Measurements from ENCODE around the gene RSPH1. TPM values are rescaled to one million over a fixed set of nuclear protein-coding genes. Genes with fewer than 3 reads are reported as not detected.

RSPH1 gene
- polyA plus RNA-seq, 1 of the 3 experiments (the other 2 are of a cell fraction) = 0.97 TPM

DNA sequence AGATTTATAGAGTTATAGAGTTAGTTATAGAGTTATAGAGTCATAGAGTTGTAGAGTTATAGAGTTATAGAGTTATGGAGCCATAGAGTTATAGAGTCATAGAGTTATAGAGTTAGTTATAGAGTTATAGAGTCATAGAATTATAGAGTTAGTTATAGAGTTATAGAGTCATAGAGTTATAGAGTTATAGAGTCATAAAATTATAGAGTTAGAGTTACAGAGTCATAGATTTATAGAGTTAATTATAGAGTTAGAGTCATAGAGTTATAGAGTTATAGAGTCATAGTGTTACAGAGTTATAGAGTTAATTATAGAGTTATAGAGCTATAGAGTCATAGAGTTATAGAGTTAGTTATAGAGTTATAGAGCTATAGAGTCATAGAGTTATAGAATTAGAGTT lies 60.2 kb downstream of the RSPH1 start (continued):
- TF ChIP-seq, protein P1, sequence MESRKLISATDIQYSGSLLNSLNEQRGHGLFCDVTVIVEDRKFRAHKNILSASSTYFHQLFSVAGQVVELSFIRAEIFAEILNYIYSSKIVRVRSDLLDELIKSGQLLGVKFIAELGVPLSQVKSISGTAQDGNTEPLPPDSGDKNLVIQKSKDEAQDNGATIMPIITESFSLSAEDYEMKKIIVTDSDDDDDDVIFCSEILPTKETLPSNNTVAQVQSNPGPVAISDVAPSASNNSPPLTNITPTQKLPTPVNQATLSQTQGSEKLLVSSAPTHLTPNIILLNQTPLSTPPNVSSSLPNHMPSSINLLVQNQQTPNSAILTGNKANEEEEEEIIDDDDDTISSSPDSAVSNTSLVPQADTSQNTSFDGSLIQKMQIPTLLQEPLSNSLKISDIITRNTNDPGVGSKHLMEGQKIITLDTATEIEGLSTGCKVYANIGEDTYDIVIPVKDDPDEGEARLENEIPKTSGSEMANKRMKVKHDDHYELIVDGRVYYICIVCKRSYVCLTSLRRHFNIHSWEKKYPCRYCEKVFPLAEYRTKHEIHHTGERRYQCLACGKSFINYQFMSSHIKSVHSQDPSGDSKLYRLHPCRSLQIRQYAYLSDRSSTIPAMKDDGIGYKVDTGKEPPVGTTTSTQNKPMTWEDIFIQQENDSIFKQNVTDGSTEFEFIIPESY (IDR thresholded peaks at IDR 0.05; ENCODE audit: borderline replicate concordance, low read depth) = no peak
- no peak for TF ChIP-seq USF1 (IDR thresholded peaks at IDR 0.05; ENCODE audit: borderline replicate concordance, low read depth)
- no peak for TF ChIP-seq EP300 (IDR thresholded peaks at IDR 0.05; ENCODE audit: borderline replicate concordance in 1 of 2, low read depth in 1 of 2, low read length in 1 of 2)
- TF ChIP-seq RXRA (IDR thresholded peaks at IDR 0.05; ENCODE audit: borderline replicate concordance, low read depth) = no peak
- TF ChIP-seq MXI1 (IDR thresholded peaks at IDR 0.05; ENCODE audit: low read depth, low read length) = no peak
- no peak for TF ChIP-seq JUND (IDR thresholded peaks at IDR 0.05)
- TF ChIP-seq GATA2 (CRISPR knock-in tag; IDR thresholded peaks at IDR 0.05) = no peak

GRCh38 chr21:42435401-42435800 lies 60.6 kb downstream of the RSPH1 start:
- Histone ChIP-seq H3K36me3 (replicated peaks in 1 of 2; ENCODE audit: control insufficient read depth in 1 of 2, insufficient read depth in 2 of 2, low read length in 1 of 2) (no peaks in the 10 kb centered on the region), H2AFZ (ENCODE audit: low read depth) (no peak overlapping the region), H3K4me3 (ENCODE audit: low read depth in 2 of 2, low read length in 1 of 2) (no peak overlapping the region), H3K27ac (ENCODE audit: low read depth in 2 of 2, low read length in 1 of 2) (no peak overlapping the region), H3K79me2 (ENCODE audit: insufficient read depth) (no peaks in the 10 kb centered on the region), H3K9me3 (peaks cover 5% of the 10 kb centered on the region; the same call in 1 of the 2 replicates), H3K9ac (no peak overlapping the region), H4K20me1 (ENCODE audit: insufficient read depth) (no peaks in the 10 kb centered on the region), H3K9me2 (no peaks in the 10 kb centered on the region), H3K27me3 (ENCODE audit: insufficient read depth) (no peaks in the 10 kb centered on the region), H3F3A (replicated peaks; ENCODE audit: insufficient read depth) (no peaks in the 10 kb centered on the region), H3K4me1 (ENCODE audit: control insufficient read depth in 1 of 2, insufficient read depth in 2 of 2, low read depth in 1 of 2, low read length in 1 of 2) (no peaks in the 10 kb centered on the region; a peak in 1 of 4 replicates), H3K4me2 (no peak overlapping the region)
- 5% methylated on average over 4 of the region's 4 CpGs for WGBS (ENCODE audit: low lambda C conversion rate)
- POLR2A ChIA-PET = no interaction called here
- CTCF ChIA-PET = no interaction called here
- no peak for DNase-seq
- TF ChIP-seq, protein P2, sequence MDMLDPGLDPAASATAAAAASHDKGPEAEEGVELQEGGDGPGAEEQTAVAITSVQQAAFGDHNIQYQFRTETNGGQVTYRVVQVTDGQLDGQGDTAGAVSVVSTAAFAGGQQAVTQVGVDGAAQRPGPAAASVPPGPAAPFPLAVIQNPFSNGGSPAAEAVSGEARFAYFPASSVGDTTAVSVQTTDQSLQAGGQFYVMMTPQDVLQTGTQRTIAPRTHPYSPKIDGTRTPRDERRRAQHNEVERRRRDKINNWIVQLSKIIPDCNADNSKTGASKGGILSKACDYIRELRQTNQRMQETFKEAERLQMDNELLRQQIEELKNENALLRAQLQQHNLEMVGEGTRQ (IDR thresholded peaks at IDR 0.05; ENCODE audit: borderline replicate concordance, low read depth, low read length) = no peak
- TF ChIP-seq CHD2 (IDR thresholded peaks at IDR 0.05; ENCODE audit: low read length, partially characterized antibody) (no peak), GABPA (IDR thresholded peaks at IDR 0.05; ENCODE audit: low read depth) (no peak), CTCF (IDR thresholded peaks at IDR 0.05) (no peak)
